Epithelial cell of prostate (primary cell): ENCODE measurements around the gene IL4I1.

ENCODE experiments used
- DNase-seq: peaks from one replicate; pipeline ENCODE4 v3.0.0-alpha.2; 2011; ENCODE audit warnings: low read depth, low spot score
- H3K27ac ChIP-seq: fragments of 450-650 bp; 2 replicates; pipeline ENCODE4 v1.5.1; 2017; ENCODE audit warnings: mild to moderate bottlenecking

IL4I1 gene

DNA sequence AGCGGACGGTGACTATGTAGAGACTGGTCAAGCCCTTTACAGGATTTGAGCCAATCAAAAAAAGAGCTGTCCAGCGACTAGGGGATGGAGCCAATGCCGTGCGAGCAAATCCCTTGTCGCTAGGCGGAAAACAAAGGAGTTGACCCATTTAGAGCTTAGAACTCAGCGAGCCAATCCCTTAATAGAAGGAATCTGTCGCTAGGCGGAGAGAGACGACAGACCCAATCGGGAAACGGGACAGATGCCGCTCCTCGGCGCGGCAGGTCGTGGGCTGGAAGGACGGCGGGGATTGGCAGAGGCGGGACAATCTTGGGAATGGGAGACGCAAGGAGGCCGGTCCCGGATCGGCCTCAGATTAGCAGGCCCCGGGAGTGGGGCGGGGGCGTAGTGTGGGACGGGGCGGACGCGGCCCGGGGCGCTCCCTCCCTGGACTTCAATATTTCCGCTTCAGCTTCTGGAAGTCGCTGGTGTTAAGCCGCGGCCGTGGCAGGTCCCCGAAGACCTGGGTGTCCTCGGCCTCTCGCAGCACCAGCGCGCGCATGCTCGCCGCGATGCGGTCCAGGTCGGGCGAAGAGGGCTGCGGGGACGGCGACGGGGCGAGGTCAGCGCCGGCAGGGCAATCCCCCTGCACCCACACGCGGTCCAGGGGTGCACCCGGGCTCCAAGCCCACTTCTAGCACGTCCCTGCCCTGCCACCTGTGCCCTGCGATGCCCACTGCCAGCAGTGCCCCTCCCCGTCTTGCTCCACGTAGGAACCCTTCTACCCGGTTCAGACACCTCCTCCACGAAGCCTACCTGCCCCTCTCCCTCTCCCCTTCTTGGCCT, 27.0 kb downstream of the IL4I1 start:
- peak; percentile 99 for DNase-seq
- H3K27ac ChIP-seq, result peak overlapping the region; percentile 93

DNA sequence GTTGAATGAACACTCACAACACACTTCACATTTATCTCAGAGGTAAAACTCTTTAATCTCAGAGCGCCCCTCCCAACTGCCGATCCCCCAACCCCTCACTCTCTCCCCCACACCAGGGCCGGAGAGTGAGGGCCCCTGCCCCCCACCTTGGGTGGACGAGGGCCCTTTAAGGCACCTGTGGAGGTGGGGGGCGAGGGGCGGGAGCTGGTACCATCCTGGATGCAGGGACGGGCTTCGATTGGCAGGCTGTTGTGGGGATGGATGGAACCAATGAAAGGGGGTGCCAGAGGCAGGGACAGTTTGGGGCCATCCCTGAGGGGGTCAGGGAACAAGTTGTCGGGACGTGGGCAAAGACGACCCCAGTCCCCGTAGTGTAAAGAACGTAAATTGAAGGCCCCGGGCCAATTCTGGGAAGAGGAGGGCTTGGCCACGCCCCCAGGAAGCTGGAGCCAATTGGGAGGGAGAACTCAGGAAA, 27.6 kb downstream of the IL4I1 start:
- no peak for DNase-seq
- H3K27ac ChIP-seq, result peak overlapping the region; percentile 93

DNA sequence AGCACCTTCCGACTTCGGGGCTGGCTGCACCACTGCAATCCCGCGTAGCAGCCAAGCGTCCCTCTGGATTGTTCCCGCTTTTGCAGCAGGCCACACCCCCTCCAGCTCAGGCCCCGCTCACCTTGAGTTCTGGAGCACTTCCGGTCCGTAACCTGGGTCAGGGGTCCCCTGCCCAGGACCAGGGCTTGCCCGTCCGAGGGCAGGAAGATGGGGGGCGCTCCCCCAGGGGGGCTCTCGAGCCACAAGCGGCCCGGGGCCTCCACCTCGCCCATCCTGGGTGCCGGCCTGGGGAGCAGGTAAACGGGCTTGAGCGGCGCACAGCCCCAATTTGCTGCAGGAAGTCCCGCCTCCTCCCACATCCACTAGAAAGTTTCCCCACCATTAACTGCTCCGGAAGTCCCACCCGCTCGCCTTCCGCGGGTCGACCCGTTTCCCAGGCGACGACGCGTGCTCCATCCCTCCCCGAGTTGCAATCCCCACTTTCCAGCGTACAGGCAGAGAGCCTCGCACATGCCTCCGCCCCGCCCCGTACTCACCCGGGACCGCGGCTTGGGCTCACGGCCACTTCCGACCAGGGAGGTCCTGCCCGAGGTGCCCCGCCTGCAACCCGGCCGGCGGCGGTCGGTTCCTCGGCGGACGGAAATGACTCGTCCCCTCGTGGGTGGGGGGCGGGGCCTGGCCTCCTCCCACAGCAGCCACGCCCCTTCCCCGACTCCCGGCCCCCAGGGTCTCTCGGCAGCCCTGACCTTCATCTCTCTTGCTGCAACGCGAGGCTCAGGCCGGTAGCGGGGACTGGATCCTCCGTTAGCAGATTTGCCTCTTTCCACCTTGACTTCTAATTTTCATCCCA, 29.5 kb downstream of the IL4I1 start, which contains the start of gene PNKP:
Gene PNKP (minus strand): TSS at position 644 of the 850 bp plus-strand sequence. CDS start 372 bp downstream, at position 272.
- peak within 1 kb of the TSS; percentile 93 for H3K27ac ChIP-seq
- DNase-seq, result peak; percentile 49

- H3K27ac ChIP-seq, result no peak overlapping the region
- DNase-seq, result no peak
Observed at GRCh38 chr19:49864890-49865289, 31.8 kb downstream of the IL4I1 start.

DNA sequence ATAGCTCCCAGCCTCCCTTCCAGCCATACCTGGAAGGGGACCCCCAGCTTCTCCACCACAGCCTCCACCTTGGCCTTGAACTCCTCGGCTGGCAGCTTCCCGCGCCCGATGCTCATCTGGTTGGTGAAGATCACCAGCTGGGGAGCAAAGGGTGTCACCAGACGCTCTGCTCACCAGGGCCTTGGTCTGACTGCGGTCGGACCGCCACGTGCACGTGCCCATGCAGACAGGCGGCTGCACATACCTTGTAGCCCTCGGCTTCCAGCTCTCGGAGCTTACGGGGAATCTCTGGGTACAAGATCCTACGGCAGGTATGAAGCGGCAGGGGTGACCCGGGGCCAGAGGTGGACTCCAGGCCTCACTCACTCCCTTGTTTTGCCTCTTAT, 32.8 kb downstream of the IL4I1 start:
- H3K27ac ChIP-seq, result no peak overlapping the region
- DNase-seq, result no peak

- H3K27ac ChIP-seq, result no peak overlapping the region
- DNase-seq, result no peak
Observed at GRCh38 chr19:49863254-49863934, 33.3 kb downstream of the IL4I1 start.

DNA sequence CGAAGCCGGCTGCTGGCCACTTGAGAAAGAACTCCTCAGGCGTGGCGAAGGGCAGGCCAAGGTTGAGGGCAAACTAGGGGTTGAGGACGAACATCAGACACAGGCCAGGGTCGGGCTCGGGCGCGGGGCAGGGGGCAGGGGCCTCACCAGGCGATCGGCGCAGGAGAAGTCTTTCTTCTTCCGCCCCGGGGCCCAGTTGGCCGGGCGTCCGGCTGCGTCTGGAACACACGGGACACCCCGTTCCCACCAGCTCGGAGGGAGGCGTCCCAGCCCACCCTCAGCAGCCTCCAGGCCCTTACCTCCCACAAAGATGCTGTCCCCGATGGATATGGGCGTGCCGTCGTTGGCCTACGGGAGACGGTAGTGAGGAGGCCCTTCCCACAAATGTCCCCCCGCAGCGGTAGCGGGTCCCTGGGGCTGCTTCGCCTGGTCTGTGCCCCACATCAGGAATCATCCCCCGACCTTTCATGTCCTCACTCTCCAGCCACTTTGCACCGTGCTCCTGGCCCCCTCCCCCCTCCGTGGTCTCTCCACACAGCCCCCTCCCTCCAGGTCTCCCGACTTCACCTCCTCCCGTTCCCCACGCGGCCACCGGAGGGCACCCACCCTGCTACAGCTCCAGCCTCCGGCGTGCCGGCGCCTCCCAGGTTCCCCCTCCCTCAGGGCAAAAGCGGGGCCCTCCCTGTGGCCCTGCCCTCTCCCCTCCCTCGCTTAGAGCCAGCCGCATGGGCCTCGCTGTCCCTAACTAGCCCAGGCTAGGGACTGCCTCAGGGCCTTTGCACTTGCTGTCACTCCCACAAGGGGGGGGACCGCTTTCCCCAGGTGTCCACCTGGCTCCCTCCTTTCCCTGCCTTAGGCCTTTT, 34.1 kb downstream of the IL4I1 start:
- no peak overlapping the region for H3K27ac ChIP-seq
- no peak for DNase-seq

GRCh38 chr19:49861541-49862378, 34.9 kb downstream of the IL4I1 start:
- DNase-seq, result no peak
- no peak overlapping the region for H3K27ac ChIP-seq

- DNase-seq, result no peak
- no peak overlapping the region for H3K27ac ChIP-seq
Observed at GRCh38 chr19:49861107-49861506, 35.6 kb downstream of the IL4I1 start.

DNA sequence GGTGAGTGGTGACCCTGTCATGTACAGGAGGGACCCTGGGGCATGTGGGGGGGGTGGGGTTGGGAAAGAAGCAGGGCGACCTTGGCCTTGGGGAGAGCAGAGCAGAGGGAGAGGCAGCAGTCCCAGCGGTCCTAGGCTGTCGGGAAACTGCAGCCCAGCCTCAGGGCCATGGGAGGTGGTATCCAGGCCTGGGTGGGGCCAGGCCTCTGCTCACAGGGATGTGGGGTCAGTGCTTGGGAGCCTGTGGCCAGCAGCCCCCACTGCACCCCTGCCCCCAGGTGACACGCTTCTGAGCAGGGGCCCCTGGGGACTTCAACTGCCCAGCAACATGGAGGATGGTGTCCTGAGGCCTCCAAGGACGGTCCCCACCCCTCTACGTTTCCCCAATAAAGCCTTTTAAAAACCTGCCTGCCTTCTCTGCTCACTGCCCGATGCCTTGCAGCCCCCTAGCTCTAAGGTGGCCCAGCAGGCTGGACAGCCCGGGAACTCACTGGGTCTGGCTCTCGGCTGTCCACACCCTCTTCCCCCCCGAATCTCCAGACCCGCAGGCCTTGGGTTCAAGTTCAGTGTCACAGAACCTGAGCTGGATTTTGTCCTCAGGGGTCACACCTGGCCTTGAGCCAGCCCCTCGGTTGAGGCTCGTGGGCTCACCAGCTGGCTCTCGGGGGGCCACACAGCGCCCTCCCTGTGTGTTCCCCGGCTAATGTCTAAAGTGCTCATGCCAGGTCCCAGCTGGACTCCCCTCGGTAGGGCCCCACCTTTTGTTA, 36.2 kb downstream of the IL4I1 start:
- no peak for DNase-seq

DNA sequence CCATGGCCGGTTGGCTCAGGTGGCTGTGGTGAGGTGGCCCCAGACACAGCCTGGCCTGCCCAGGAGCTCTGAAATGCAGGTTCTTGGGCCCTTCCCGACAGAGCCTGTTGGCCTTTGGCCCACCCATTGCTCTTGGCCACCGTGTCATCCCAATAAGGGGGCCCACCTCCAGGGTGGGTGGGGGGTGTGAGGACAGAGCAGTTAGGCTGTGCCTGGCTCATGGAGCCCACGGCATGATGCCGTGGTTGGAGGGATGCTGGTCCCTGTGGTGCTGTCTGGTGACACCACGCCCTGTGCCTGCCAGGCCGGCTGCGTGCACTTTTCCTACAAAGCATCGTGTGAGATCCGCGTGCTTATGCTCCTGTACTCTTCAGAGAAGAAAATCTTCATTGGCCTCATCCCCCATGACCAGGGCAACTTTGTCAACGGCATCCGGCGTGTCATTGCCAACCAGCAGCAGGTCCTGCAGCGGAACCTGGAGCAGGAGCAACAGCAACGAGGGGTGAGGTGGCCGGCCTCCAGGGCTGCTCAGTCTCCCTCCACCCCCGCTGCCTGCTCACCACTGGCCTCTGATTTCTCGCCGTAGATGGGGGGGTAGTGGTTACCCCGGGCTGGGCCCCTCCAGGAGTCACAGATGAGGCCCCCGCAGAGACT, 36.9 kb downstream of the IL4I1 start:
- H3K27ac ChIP-seq, result peak overlapping the region; percentile 71
- DNase-seq, result no peak

More for the DNA sequence above, 36.2 kb downstream of the IL4I1 start:
- peak overlapping the region; percentile 71 for H3K27ac ChIP-seq

GRCh38 chr19:49858088-49858985, 38.4 kb downstream of the IL4I1 start:
- DNase-seq, result no peak
- H3K27ac ChIP-seq, result peak overlapping the region; percentile 71

- H3K27ac ChIP-seq, result no peak overlapping the region
- DNase-seq, result no peak
Observed at GRCh38 chr19:49857838-49858087, 38.9 kb downstream of the IL4I1 start.

DNA sequence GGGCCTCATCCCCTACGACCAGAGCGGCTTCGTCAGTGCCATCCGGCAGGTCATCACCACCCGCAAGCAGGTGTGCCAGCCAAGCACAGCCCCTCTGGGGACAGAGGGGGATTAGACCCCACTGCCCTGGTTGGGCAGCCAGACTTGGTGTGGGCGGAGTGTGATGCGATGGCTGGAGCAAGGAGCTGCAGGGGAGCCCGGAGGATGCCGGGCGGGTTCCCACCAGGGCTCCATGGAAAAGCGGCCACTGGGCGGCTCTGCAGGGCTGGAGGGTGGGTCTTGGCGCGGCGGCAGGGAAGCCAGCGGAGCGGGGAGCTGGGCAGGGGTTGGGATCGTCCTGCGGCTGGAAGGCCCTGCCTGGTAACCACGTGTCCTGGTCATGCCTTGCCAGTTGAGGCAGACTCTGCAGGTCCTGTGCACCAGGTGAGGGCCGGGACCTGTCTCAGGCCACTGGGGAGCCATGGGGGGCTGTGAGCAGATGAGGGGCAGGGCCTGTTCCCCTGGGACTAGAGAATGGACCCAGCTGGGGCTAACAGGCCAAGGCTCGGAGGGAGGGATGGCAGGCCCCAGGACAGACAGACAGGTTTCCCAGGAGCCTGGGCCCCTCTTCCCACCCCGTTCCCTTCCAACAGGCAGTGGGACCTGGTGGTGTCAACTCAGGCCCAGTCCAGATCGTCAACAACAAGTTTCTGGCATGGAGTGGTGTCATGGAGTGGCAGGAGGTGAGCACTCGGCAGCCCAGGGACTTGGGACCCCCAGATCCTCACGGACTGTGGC, 39.4 kb downstream of the IL4I1 start:
- no peak overlapping the region for H3K27ac ChIP-seq
- DNase-seq, result no peak

DNA sequence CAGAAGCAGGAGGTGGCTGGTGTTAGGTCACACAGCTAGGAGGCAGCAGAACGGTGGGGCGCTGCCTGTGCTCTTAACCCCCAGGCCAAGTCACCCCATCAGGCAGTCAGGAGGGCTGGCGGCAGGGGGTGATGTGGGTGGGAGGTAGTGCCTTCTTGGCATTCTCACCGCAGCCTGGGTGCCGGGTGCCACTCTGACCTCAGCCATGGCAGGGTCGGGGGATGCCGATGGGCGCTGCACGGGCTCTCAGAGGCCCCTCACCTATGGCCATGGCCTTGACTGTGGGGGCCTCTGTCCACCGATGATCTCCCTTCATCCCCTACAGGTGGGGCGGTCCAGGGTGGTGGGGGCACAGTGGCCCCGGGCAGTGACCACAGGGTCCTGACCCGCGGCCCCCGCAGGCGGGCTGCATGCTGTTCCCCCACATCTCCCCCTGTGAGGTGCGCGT, 40.1 kb downstream of the IL4I1 start:
- no peak for DNase-seq
- no peak overlapping the region for H3K27ac ChIP-seq
